Stimulated activated CD4-positive, alpha-beta T cell treated with anti-CD3 and anti-CD28 coated beads, Interleukin-2, amount 100 ng/mL, for 48 hours (primary cell): ENCODE results near the gene MBD3.
"Not testable (repeated sequence)": the region's sequence is repeated elsewhere in the genome, so short reads cannot be mapped to it uniquely, and the experiment has no call there.

Source experiments
- DNase-seq, 2 donors: peaks; one replicate each; pipeline ENCODE4 v3.0.0-alpha.2; 2020

The MBD3 gene

DNA sequence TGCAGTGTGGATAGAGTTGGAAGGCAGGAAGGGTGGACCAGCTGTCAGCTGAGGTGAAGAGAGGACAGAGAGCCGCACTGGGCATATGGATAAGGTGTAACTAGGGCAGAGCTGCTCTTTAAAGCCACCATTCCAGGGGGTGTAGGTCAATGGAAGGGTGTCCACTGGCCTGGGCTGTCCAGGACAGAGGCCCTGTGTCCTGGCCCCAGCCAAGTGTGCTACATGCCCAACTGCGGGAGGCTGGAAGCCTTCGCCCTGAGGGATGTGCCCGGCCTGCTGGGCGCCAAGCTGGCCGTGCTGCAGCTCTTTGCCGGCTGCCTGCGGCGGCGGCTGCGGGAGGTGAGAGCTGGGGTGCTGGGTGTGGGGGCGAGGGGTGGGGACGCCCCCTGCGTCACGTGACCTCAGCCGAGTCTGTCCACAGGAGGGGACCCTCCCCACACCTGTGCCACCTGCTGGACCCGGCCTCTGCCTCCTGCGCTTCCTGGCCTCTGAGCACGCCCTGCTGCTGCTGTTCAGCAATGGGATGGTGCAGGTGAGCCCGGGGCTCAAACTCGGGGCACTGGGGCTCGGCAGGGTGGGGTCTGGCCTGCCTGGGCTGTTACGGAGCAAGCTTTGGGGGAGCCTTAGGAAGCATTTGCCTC is 59.0 kb downstream of the MBD3 start:
- DNase-seq: no peak

DNA sequence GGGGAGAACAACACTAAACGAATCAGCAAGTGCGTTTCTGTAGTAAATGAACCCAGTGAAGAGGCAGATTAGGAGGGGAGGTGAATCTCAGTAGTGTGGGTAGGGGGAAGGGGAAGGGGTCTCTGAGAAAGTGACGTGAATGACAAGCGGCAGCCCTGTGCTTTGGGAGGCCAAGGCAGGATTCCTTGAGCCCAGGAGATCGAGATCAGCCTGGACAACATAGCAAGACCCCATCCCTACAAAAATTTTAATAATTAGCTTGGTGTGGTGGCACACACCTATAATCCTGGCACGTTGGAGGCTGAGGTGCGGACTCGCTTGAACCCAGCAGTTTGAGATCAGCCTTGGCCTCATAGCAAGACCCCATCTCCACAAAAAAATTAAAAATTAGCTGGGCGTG is 60.7 kb downstream of the MBD3 start:
- DNase-seq: no peak

GRCh38 chr19:1531587-1531986 is 61.1 kb downstream of the MBD3 start:
- no peak for DNase-seq

- DNase-seq: not testable (repeated sequence)
Observed at GRCh38 chr19:1530856-1531255, 61.8 kb downstream of the MBD3 start.

- DNase-seq: no peak
Observed at GRCh38 chr19:1529430-1529816, 63.2 kb downstream of the MBD3 start.

GRCh38 chr19:1528596-1529429 is 63.9 kb downstream of the MBD3 start:
- no peak for DNase-seq

DNA sequence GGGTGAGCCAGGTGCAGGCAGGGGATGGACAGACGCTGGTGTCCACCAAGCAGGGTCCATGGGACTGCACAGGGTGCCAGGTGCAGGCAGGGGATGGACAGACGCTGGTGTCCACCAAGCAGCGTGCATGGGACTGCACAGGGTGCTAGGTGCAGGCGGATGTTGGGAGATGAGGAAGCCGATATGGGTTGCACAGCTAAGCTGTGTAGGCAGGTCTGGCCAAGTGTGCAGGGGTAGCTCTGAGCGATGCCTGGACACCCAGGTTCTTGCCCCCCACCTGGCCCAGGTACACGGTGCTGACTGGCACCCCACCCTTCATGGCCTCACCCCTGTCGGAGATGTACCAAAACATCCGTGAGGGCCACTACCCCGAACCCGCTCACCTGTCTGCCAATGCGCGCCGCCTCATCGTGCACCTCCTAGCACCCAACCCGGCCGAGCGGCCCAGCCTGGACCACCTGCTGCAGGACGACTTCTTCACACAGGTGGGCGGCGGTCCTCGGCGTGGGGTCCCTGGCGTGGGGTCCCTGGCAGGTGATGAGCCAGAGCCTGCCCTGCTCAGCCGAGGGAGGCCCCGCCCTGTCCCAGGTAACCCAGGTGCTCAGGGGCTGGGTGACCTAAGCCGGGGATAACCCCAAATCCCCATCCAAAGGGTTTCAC is 64.9 kb downstream of the MBD3 start:
- DNase-seq: no peak

DNA sequence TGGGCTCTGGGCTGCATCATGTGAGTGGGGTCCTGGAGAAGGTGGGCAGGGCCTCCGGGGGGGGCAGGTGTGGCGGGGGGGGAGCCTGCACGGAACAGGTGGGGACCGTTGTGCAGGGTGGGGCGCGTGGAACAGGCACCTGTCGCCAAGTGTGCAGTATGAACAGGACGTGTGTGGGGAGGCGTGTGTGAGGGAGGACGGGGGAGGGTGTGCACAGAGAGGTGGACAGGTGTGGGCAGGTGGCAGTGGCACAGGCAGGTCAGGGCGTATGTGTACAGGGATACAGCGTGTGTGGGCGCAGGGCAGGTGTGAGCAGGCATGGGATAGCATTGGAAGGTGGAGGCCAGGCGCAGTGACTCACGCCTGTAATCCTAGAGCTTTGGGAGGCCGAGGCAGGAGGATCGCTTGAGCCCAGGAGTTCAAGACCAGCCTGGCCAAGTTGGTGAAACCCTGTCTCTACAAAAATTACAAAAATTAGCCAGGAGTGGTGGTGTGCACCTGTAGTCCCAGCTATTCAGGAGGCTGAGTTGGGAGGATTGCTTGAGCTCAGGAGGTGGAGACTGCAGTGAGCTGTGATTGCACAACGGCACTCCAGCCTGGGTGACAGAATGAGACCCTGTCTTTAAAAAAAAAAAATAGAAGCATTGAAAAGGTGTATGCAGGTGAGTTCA is 65.6 kb downstream of the MBD3 start:
- DNase-seq: no peak

- no peak for DNase-seq
Observed at GRCh38 chr19:1526066-1526778, 66.4 kb downstream of the MBD3 start.

- DNase-seq: no peak
Observed at GRCh38 chr19:1525343-1525742, 67.3 kb downstream of the MBD3 start.

DNA sequence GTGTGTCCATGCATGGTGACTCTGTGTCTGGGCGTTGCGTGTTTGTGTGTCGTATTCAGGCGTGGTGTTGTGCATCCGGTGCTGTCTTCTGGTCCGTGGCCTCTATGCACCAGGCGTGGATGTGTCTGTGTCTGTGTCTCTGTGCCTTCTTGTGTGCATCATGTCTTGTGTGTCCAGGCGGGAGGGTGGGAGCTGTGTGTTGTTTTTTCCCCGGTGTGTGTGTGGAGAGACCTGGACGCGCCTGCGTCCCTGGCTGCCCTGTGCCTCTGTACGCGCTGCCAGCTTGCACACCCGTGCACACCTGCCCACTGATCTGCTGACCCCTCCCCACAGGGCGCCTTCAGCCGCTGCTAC is 67.7 kb downstream of the MBD3 start:
- DNase-seq: no peak

GRCh38 chr19:1524287-1524971 is 68.2 kb downstream of the MBD3 start:
- no peak for DNase-seq
